Esophagus squamous epithelium (tissue), 4 donors: ENCODE measurements around the gene SFMBT2.

ENCODE experiments used
- CTCF ChIP-seq, 6 experiments: fragments of 450-650 bp in 4 of 6; fragments of 200-600 bp in 2 of 6; sonication (generic) in 2 of 6; IDR thresholded peaks; one replicate each; pipeline ENCODE4 v1.5.1; 2016 to 2019; ENCODE audit warnings: antibody characterized with exemption in 6 of 6, mild to moderate bottlenecking in 4 of 6, moderate library complexity in 4 of 6
- POLR2A ChIP-seq, 4 donors: fragments of 450-650 bp; IDR thresholded peaks; one replicate each; pipeline ENCODE4 v1.6.1; 2017; ENCODE audit warnings: antibody characterized with exemption in 4 of 4, mild to moderate bottlenecking in 4 of 4, moderate library complexity in 3 of 4

DNA sequence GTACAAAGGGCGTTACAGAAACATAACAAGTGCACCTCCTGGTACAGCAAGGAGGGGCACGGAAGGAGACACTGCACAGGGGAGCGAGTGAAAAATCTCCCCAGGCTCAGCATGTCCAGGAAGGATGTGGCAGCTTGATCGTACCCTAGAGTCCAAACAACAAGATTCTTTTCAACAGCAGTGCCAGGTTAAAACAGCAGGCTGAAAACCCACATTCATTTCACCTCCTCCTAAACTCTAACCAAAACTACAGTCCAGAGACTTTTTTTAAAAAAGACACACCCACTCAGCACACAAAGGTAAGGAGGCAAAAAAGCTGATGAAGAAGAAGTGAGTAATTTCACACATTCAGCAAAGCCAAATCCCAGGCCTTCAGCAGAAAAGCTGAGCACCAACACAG is 138.8 kb downstream of the SFMBT2 start:
- TF ChIP-seq CTCF (IDR thresholded peaks at IDR 0.05) (no peak), POLR2A (IDR thresholded peaks at IDR 0.05) (no peak)
